GM12801 (cell line): ENCODE data around the gene YPEL4.

Experiments
- CTCF ChIP-seq: IDR thresholded peaks from one replicate; pipeline ENCODE4 v1.5.1; 2011; ENCODE audit warnings: control low read depth; ENCODE audit not compliant: insufficient read length; ENCODE audit errors: extremely low read depth

YPEL4 gene

DNA sequence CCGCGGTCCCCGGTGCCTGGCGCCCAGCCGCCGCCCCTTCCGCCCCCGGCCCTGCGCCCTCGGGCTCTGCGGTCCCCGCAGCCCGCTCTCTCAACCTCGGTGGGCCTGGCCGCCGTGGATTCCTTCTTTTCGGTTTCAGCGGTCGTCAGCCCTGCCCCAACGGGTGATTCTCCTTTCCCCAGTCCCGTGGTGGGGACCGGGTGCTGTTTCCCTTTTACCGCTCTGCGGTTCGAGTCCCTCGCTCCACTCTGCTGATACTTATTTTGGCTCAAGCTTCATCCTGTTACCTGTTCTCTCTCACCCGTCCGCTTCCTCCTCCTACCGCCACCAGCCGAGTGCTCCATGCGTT is 18.7 kb upstream of the YPEL4 start:
- TF ChIP-seq CTCF: no peak

DNA sequence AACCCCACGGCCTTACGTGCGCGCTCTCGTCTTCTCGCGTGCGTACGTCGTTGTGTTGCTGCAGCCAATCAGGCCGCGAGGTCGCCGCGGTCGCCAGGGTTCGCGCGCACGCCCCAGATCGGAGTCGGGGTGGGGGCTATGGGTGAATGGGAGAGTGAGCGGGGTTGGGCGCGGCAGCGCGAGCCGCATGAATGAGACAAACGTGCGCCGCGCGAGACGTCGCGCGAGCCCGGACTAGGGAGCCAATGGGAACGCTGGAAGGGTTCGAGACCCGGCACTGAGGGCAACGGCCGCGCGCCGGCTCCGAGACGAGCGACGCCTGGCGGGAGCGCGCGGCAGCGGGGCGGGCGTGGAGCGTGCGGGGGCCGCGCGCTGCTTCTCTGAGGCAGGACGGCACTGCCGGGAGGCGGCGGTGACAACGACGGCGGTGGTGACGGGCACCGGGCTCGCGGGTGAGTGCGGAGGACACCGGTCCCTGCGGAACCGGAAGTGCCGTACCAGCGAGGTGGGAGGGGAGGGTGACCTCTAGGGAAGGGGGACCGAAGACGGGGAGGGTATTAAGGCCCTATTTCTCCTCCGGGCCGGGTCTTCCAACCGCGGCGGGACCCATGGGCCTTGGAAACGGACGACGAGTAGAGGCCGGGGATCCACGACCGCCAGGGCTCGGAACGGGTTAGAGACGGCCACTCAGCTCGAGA is 18.2 kb upstream of the YPEL4 start, which contains the start of gene ZDHHC5:
Gene ZDHHC5 (plus strand): TSS at position 379 of the 698 bp plus-strand sequence. CDS start 4,977 bp downstream, outside the sequence.
- TF ChIP-seq CTCF: no peak

DNA sequence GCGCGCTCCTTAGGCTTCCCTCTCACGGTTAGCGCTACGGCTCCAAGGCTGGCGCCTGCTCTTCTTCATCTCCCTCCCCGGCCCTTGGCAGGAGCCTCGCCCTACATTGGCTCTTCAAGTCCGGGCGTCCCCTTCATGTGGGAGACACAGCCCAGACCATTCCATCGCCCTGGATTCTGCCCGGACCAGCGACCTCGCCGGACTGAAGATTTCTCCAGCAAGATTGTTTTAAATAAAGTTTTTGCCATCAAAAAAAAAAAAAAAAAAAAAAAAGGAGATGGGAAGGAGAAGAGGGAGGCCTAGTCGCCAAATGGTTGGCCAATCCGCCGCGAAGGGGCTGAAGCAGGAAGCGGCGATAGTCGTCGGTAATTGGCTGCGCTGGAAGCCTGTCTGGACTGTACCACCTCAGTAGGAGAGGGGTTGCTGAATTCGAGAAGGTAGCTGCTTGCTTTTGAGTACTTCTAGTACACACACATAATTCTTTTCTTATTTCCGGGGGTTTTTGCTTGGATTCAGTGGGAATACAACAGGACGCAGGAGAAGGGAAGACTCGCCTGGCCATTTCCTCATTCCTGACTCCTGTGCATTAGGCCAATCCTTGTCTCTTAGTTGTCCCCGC is 17.5 kb upstream of the YPEL4 start:
- no peak for TF ChIP-seq CTCF

DNA sequence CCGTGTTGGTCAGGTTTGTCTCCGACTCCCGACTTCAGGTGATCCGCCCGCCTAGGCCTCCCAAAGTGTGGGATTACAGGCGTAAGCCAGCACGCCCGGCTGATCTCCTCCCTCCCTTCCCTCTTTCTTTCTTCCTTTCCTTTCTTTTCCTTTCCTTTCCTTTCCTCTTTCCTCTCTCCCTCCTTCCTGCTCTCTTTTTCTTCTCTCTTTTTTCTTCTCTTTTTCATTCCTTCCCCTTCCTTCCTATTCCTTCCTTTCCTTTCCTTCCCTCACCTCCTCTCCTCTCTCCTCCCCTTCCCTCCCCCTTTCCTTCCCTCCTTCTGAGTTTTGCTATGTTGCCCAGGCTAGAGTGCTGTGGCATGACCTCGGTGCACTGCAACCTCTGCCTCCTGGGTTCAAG is 14.3 kb upstream of the YPEL4 start:
- no peak for TF ChIP-seq CTCF

GRCh38 chr11:57662893-57663292 is 13.2 kb upstream of the YPEL4 start:
- TF ChIP-seq CTCF: no peak

DNA sequence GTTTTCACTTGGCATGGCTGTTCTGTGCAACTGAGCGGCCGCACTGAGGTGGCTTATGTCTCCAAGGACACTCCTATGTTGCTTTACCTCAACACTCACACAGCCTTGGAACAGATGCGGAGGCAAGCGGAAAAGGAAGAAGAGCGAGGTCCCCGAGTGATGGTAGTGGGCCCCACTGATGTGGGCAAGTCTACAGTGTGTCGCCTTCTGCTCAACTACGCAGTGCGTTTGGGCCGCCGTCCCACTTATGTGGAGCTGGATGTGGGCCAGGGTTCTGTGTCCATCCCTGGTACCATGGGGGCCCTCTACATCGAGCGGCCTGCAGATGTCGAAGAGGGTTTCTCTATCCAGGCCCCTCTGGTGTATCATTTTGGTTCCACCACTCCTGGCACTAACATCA is 10.0 kb upstream of the YPEL4 start:
- TF ChIP-seq CTCF: no peak

GRCh38 chr11:57658023-57658361 is 8.3 kb upstream of the YPEL4 start:
- no peak for TF ChIP-seq CTCF
